Measurements from ENCODE around the gene LHFPL6.

The LHFPL6 gene

DNA sequence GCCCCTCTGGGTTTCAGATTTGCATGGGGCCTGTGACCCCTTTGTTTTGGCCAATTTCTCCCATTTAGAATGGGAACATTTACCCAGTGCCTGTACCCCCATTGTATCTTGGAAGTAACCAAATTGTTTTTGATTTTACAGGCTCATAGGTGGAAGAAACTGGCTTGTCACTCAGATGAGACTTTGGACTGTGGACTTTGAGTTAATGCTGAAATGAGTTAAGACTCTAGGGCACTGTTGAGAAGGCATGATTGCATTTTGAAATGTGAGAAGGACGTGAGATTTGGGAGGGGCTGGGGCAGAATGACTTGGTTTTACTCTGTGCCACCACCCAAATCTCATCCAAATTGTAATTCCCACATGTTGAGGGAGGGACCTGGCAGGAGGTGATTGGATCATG lies 306.0 kb downstream of the LHFPL6 start:
- no peak for DNase-seq

DNA sequence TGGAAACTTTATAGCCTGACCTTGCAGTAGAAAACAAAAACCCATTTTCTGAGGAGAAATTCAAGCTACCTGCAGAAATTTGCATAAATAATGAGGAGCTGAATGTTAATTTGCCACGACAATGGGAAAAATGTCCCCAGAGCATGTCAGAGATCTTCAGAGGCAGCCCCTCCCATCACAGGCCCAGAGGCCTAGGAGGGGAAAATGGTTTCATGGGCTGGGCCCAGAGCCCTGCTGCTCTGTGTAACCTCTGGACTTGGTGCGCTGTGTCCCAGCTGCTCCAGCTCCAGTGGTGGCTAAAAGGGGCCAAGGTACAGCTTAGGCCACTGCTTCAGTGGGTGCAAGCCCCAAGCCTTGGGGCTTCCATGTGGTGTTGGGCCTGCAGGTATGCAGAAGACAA lies 306.8 kb downstream of the LHFPL6 start:
- no peak for DNase-seq
